ENCODE measurements around the gene ZNF689.
"Not testable (repeated sequence)": the region's sequence is repeated elsewhere in the genome, so short reads cannot be mapped to it uniquely, and the experiment has no call there.

ZNF689 gene

GRCh38 chr16:30600215-30600614, 10.0 kb downstream of the ZNF689 start:
- DNase-seq (ENCODE audit: low read depth) = no peak

DNA sequence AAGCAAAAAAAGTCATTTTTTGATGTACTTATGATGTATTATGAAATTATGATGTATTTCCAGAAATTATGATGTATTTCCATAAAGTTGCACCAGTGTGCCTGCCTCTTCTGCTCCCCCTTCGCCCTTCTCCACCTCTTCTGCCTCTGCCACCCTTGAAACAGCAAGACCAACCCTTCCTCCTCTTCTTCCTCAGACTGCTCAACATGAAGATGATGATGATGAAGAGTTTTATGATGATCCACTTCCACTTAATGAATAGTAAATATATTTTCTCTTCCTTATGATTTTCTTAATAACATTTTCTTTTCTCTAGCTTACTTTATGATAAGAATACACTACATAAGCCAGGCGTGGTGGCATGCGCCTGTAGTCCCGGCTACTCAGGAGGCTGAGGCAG, 17.3 kb downstream of the ZNF689 start:
- no peak for DNase-seq (ENCODE audit: low read depth)

- not testable (repeated sequence) for DNase-seq (ENCODE audit: low read depth)
Observed at GRCh38 chr16:30590869-30591268, 19.3 kb downstream of the ZNF689 start.

DNA sequence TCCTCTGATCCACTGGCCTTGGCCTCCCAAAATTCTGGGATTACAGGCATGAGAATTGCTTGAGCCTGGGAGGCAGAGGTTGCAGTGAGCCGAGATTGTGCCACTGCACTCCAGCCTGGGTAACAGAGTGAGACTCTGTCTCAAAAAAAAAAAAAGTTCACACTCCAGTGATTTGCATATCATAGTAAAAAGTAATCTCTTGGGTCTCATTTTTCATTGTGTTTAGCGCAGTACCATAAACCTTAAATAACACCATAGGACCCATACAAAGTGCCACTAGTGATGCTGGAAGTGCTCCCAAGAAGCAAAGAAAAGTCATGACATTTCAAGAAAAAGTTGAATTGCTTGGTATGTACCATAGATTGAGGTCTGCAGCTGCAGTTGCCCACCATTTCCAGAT, 20.6 kb downstream of the ZNF689 start:
- not testable (repeated sequence) for DNase-seq (ENCODE audit: low read depth)

DNA sequence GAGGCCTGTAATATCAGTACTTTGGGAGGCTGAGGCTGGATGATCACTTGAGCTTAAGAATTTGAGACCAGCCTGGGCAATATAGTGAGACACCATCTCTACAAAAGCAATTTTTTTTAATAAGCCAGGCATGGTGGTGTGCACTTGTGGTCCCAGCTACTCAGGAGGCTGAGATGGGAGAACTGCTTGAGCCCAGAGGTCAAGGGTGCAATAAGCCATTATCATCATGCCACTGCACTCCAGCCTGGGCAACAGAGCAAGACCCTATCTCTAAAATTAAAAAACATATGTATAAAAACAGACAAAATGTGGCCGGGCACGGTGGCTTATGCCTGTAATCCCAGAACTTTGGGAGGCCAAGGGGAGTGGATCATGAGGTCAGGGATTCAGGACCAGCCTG, 21.5 kb downstream of the ZNF689 start:
- DNase-seq (ENCODE audit: low read depth) = no peak

DNA sequence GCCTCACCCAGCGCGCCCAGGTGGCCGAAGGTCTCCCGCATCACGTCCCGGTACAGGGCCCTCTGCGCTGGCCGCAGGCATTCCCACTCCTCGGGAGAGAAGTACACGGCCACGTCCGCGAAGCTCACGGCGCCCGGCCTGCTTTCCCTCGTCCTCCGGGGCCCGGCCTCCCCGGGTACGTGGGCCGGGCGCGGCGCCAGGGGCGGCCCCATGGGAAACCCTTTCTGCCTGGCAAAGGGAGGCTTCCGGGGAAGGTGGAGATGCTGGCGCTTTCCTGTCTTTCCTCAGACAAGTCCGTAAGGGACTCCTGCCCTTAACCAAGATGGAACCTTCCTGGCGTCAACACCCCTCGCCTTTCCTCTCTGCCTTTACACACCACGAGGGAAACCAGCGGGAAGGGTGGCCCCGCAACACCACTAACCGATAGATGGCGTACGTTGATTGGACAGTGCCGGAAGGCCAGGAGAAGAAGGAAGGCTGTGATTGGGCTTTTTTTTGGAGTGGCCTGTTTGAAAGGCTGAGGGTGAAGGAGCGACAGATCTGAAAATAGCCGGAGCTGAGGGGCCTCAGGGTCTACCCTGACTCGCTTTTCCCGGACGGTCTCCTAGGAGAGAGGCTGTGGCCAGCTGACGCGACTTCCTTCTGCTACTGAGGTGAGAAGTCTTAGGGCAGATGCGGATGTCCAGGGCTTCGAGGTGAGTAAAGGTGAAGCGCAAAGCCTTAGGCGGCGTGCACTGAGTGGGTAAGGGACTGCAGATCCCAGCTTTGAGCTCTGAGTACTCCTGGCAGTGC, 24.6 kb downstream of the ZNF689 start, which contains the start of gene ZNF785:
ZNF785 (minus strand) TSS at position 298 of the 792 bp plus-strand sequence; CDS start at position 212, 86 bp downstream.
- DNase-seq (ENCODE audit: low read depth) = peak; percentile 83

- DNase-seq (ENCODE audit: low read depth) = no peak
Observed at GRCh38 chr16:30585022-30585399, 25.2 kb downstream of the ZNF689 start.

GRCh38 chr16:30582611-30583340, 27.4 kb downstream of the ZNF689 start:
- no peak for DNase-seq (ENCODE audit: low read depth)

- no peak for DNase-seq (ENCODE audit: low read depth)
Observed at GRCh38 chr16:30581457-30581856, 28.7 kb downstream of the ZNF689 start.

DNA sequence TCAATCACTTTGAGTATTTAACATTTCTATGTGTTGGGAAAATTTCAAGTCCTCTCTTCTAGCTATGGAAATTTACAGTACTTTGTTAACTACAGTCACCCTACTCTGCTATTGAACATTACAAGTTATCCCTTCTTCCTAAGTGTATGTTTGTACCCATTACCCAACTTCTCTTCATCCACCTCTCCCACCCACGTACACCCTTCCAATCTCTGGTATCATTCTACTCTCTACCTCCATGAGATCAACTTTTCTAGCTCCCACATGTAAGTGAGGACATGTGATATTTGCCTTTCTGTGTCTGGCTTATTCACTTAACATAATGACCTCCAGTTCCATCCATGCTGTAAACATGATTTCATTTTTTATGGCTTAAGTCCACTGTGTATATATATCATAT, 35.5 kb downstream of the ZNF689 start:
- DNase-seq (ENCODE audit: low read depth) = no peak

- peak; percentile 88 for DNase-seq (ENCODE audit: low read depth)
Observed at GRCh38 chr16:30571445-30572322, 38.5 kb downstream of the ZNF689 start, which contains the start of gene ZNF688. Gene ZNF688 (minus strand): TSS chr16:30571714. CDS start chr16:30571629, 85 bp downstream.

DNA sequence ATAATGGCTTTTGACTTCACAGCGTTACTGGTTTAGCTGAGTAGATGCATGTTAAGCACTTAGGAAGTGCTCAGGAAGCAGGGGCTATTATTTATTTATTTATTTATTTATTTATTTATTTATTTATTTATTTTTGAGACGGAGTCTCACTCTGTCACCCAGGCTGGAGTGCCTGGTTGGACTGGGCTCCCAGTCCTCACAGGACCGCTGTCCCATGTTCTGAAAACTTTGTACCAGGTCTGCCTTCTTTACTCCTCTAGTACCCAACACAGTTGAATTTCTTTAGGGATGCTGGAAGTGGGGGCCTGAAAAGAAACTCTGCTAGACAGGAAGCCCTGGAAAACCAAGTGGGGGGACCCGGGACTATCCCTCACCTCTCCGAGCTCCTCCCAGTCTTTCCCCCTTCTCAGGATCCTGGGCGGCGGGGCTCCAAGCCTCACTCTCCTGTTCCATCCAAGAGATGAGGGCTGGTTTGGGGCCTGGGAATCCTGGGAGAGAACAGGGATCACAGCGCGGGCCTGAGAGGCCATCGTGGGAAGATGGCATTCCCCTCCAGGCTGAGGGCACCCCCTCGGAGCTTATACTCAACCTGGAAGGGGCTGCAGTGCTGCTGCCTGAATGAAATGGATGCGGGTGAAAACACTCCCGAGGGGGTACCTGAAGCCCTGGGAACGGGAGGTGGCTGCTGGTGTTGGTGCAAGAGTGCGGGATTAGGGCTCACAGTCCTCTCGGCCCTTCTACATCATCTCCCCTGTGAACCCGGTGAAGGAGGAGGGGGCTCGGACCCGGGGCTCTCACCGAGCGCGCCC, 39.3 kb downstream of the ZNF689 start:
- DNase-seq (ENCODE audit: low read depth) = no peak

GRCh38 chr16:30569746-30570635, 40.2 kb downstream of the ZNF689 start:
- no peak for DNase-seq (ENCODE audit: low read depth)

DNA sequence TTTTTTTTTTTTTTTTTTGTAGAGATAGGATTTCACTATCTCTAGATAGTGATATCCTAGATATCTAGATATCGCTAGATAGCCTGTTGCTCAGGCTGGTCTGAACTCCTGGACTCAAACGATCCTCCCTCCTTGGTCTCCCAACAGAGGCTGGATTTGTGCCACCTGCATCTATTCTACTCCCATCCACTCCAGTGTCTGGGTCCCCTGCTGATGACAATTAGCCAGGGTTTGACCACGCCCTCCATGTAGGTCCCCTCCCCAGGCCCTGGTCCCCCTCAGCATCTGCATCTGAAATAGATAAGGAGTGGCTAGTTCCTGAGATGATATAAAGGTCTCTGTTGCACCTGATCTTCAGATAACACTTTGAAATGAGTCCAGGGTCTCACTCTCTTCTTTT, 40.9 kb downstream of the ZNF689 start:
- DNase-seq (ENCODE audit: low read depth) = no peak

DNA sequence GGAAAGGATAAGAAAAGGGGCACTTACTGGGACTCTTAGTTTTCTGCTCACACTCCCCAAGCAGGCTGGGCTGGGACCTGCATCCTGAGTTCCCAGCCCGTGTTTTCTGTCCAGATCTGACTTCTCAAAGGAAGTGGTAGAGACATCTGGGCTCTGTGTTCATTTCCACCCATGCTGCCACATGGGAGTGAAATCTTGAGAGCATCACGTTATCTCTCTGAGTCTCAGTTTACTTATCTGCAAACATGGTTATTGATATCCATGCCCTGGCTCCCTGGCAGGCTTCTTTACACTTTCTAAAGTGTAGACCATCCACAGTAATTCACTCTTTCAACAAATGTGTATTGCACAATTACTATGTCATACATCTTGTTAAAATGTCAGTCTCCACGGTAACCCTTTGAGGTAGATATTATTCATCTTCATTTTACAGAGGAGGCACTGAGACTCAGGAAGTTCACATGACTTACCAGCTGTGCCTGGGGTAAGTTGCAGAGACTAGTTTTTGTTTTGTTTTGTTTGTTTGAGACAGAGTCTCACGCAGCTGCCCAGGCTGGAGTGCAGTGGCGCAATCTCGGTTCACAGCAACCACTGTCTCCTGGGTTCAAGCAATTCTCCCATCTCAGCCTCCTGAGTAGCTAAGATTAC, 42.1 kb downstream of the ZNF689 start:
- no peak for DNase-seq (ENCODE audit: low read depth)

DNA sequence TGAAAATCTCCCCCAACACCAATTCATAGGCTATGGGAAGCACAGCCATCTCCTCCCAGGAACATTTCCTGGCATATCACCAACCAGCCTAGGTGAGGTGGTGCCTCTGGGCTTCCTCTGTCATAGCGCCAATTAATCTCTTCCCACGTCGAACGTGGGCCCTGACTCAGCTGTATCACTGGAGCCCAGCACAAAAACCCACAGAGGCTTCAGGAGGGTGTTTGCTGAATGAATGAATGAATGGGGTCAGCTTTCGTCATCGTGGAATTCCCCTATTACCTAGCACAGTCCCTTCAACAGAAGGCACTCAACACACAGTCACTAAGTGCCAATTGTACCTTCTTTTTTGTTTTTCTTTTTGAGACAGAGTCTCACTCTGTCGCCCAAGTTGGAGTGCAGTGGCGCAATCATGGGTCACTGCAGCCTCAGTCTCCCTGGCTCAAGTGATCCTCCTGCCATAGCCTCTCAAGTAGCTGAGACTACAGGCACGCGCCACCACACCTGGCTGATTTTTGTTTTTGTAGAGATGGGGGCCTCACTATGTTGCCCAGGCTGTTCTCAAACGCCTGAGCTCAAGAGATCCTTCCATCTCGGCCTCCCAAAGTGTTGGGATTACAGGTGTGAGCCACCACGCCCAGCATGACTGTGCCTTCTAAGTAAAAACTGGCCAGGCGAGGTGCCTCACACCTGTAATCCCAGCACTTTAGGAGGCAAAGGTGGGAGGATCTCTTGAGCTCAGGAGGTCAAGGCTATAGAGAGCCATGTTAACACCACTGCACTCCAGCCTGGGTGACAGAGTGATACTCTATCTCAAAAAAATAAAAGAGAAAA, 42.8 kb downstream of the ZNF689 start:
- DNase-seq (ENCODE audit: low read depth) = no peak

DNA sequence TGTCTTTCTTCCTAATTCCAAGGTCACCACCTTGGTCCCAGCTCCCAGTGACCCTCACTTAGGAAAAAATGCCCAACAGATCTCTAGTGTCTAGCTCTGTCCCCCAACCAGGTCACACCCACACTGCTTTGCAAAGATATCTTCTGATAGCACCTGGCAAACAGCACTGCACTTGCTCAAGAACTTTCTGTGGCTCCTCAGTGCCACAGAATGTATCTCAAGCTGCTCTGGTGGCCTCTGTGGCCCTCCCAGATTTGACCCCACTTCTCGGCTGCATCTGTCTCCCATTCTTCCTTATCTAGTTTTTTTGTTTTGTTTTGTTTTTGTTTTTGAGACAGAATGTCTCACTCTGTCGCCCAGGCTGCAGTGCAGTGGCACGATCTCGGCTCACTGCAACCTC, 43.7 kb downstream of the ZNF689 start:
- DNase-seq (ENCODE audit: low read depth) = no peak

DNA sequence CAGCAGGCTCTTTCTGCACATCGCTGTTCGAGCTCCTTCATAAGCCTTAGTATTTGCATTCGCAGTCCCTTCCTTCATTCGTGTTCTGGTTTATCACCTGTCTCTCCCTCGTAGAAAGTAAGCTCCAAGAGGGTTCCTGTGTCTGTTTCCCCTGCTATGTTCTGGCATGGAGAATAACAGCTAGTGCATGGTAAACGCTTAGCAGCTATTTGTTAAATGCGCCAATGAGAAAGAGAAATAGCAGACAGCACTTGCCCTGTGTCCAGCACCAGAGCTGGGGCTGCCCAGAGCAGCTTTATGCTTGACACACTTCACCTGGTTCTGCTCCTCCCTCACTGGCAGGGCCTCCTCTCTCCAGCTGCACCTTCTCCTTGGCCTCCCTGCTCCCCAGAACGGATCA, 44.2 kb downstream of the ZNF689 start:
- no peak for DNase-seq (ENCODE audit: low read depth)

GRCh38 chr16:30565526-30565925, 44.7 kb downstream of the ZNF689 start:
- DNase-seq (ENCODE audit: low read depth) = no peak

Measured in activated T-cell treated with anti-CD3 and anti-CD28 coated beads for 1 hour (primary cell).